Panc1 (cell line): Measurements from ENCODE around the gene TTLL6. TPM values are rescaled to one million over a fixed set of nuclear protein-coding genes. Genes with fewer than 3 reads are reported as not detected.

Source experiments
- ATAC-seq: fragments of 200-7000 bp; cut with Tn5 transposase; 2 replicates; pipeline ENCODE4 v1.9.1; 2020; ENCODE audit warnings: mild to moderate bottlenecking, moderate library complexity
- BruUV-seq: library from RNA; stranded (reverse); fragments of 400-500 nt; replicated peaks from 2 replicates; lab custom pipeline; 2021; lab: Mats Ljungman, UMichigan
- CTCF ChIA-PET: fragments of 300-600 bp; sonication (Branson Sonifier 250); formaldehyde crosslinking; loops from one replicate; lab custom pipeline; 2022; ENCODE audit warnings: antibody characterized with exemption; lab: Charles Lee
- POLR2A ChIA-PET: fragments of 300-600 bp; sonication (Branson Sonifier 250); formaldehyde crosslinking; loops from one replicate; lab custom pipeline; 2022; ENCODE audit warnings: antibody characterized with exemption; lab: Charles Lee
- DNase-seq: peaks from one replicate; pipeline ENCODE4 v3.0.0-alpha.2; 2010; ENCODE audit warnings: low read depth, low spot score
- H3K27ac ChIP-seq: 2 replicates; pipeline ENCODE4 v1.5.1; 2011; ENCODE audit warnings: mild to moderate bottlenecking, low read length, inconsistent platforms
- H3K27me3 ChIP-seq: fragments of 200-500 bp; sonication (Bioruptor generic); 2 replicates; pipeline ENCODE4 v1.6.0; 2014; ENCODE audit warnings: low read length, inconsistent platforms; ENCODE audit not compliant: control insufficient read depth, insufficient read depth
- H3K36me3 ChIP-seq: fragments of 200-500 bp; sonication (Bioruptor generic); 2 replicates; pipeline ENCODE4 v1.5.1; 2014; ENCODE audit warnings: inconsistent platforms, mild to moderate bottlenecking, low read length, moderate library complexity; ENCODE audit not compliant: control insufficient read depth, insufficient read depth
- H3K4me1 ChIP-seq: 2 replicates; pipeline ENCODE4 v1.5.1; 2011; ENCODE audit warnings: inconsistent platforms, mild to moderate bottlenecking, low read length, moderate library complexity; ENCODE audit not compliant: control insufficient read depth, insufficient read depth
- H3K4me3 ChIP-seq, 2 experiments: 2 replicates each; pipeline ENCODE4 v1.5.1; 2011 to 2012; ENCODE audit warnings: low read depth in 2 of 2, low read length in 2 of 2, mild to moderate bottlenecking in 2 of 2, inconsistent platforms in 1 of 2, moderate library complexity in 1 of 2
- H3K9me3 ChIP-seq: fragments of 200-500 bp; sonication (Bioruptor generic); 2 replicates; pipeline ENCODE4 v1.5.1; 2014; ENCODE audit warnings: low read depth, mild to moderate bottlenecking, inconsistent platforms, low read length, moderate library complexity; ENCODE audit not compliant: control insufficient read depth, insufficient read depth
- CTCF ChIP-seq: fragments of 450-650 bp; IDR thresholded peaks from 2 replicates; pipeline ENCODE4 v1.5.1; 2017; ENCODE audit warnings: mild to moderate bottlenecking
- POLR2AphosphoS5 ChIP-seq: IDR thresholded peaks from 2 replicates; pipeline ENCODE4 v1.6.1; 2012; ENCODE audit warnings: mild to moderate bottlenecking, low read depth, low read length, moderate library complexity
- REST ChIP-seq, 2 experiments: IDR thresholded peaks; 2 replicates each; pipeline ENCODE4 v1.6.1; 2011 to 2012; ENCODE audit warnings: low read depth in 2 of 2, control low read depth in 1 of 2, low read length in 1 of 2, mild to moderate bottlenecking in 1 of 2, moderate library complexity in 1 of 2; ENCODE audit not compliant: insufficient read depth in 1 of 2
- SIN3A ChIP-seq: IDR thresholded peaks from 2 replicates; pipeline ENCODE4 v1.6.1; 2012; ENCODE audit warnings: low read depth, mild to moderate bottlenecking, low read length, moderate library complexity, borderline replicate concordance; ENCODE audit not compliant: insufficient read depth
- TCF7L2 ChIP-seq: IDR thresholded peaks from 2 replicates; pipeline ENCODE4 v1.6.1; 2011; ENCODE audit warnings: mild to moderate bottlenecking, low read depth, low read length, inconsistent platforms
- in situ Hi-C: cut with HindIII; loops from 2 replicates; pipeline ENCODE4 v1.10.0; 2016; ENCODE audit warnings: low sequenced_read_pairs, low pct_unique_long_range_greater_than_20kb
- intact Hi-C: fragments of 100-400 bp; cut with micrococcal nuclease; formaldehyde crosslinking; loops from one replicate; pipeline ENCODE4 v1.10.0; 2022; ENCODE audit not compliant: unreplicated experiment
- total RNA-seq: library from RNA; stranded (reverse); gene quantifications from one replicate; pipeline ENCODE4 v1.2.1, GENCODE V29; 2021; ENCODE audit not compliant: unreplicated experiment

The TTLL6 gene
- total RNA-seq, 1 experiment from 2014 or later, result 2.5 TPM

- no peaks in the 10 kb centered on the region for H3K36me3 ChIP-seq
- no TSS peak for BruUV-seq
- H3K9me3 ChIP-seq, result no peaks in the 10 kb centered on the region
- H3K27me3 ChIP-seq, result no peaks in the 10 kb centered on the region
- in situ Hi-C loops (no loop called here), intact Hi-C loops (no loop called here)
- CTCF ChIA-PET, result interaction anchor here (0.6 to 3.6 kb wide), 9 partner anchors 22 to 924 kb away, joined by 3 to 24 read pairs (median 3); no protein-coding TSS in a partner anchor
- H3K4me1 ChIP-seq, result peaks cover 6% of the 10 kb centered on the region; the same call in 1 of the 2 replicates
- 0 out of 2 replicates have a peak, but pooled peaks have one; percentile 27 for TF ChIP-seq TCF7L2
- no peak for TF ChIP-seq SIN3A
- POLR2A ChIA-PET, result interaction anchor here (0.5 to 0.6 kb wide), 2 partner anchors 9 to 268 kb away, joined by 3 to 5 read pairs; no protein-coding TSS in a partner anchor
- ATAC-seq, result peak; percentile 85
- H3K4me3 ChIP-seq, result peak within 1 kb of the TSS; percentile 58 to 90
- H3K27ac ChIP-seq, result peak within 1 kb of the TSS; percentile 70
- DNase-seq, result no peak
Observed at GRCh38 chr17:48728232-48729231, 88.5 kb downstream of the TTLL6 start, which contains the start of gene HOXB13. Gene HOXB13 (minus strand): TSS chr17:48728750. CDS start chr17:48728593, 157 bp downstream.

- peak; percentile 1; the same call in 1 of the 2 replicates for ATAC-seq
- H3K4me3 ChIP-seq, result peak overlapping the region; percentile 58 to 90
- in situ Hi-C loops, result no loop called here
Observed at GRCh38 chr17:48727415-48728175, 89.4 kb downstream of the TTLL6 start.

More at GRCh38 chr17:48727415-48728175, 89.4 kb downstream of the TTLL6 start:
- Histone ChIP-seq H3K27ac (peak overlapping the region; percentile 70; the same call in 1 of the 2 replicates), H3K27me3 (no peaks in the 10 kb centered on the region), H3K36me3 (no peaks in the 10 kb centered on the region), H3K4me1 (peaks cover 6% of the 10 kb centered on the region; the same call in 1 of the 2 replicates), H3K9me3 (no peaks in the 10 kb centered on the region)
- no peak for DNase-seq
- POLR2A ChIA-PET, result no interaction called here
- no TSS peak for BruUV-seq
- CTCF ChIA-PET, result interaction anchor here (0.5 to 4.6 kb wide), 5 partner anchors 57 to 560 kb away, joined by 3 to 98 read pairs (median 3); no protein-coding TSS in a partner anchor
- intact Hi-C loops, result no loop called here
- no peak for TF ChIP-seq POLR2AphosphoS5
- no peak for TF ChIP-seq SIN3A
- TF ChIP-seq REST (IDR thresholded peaks at IDR 0.05; ENCODE audit: insufficient read depth in 1 of 2, low read depth in 2 of 2, low read length in 1 of 2), result no peak
- TF ChIP-seq CTCF, result no peak
- TF ChIP-seq TCF7L2, result no peak
